Breast epithelium (tissue), 3 donors: ENCODE measurements around the gene AMT.

Experiments
- POLR2A ChIP-seq: fragments of 450-650 bp; IDR thresholded peaks from one replicate; pipeline ENCODE4 v1.6.1; 2016; ENCODE audit warnings: antibody characterized with exemption, mild to moderate bottlenecking, moderate library complexity
- POLR2AphosphoS5 ChIP-seq, 3 donors: sonication (generic); formaldehyde crosslinking; IDR thresholded peaks; one replicate each; pipeline ENCODE4 v1.6.1; 2017; ENCODE audit warnings: antibody characterized with exemption in 3 of 3
- TF ChIP-seq, protein P1 (sequence below), 3 donors: fragments of 450-650 bp; IDR thresholded peaks; one replicate each; pipeline ENCODE4 v1.5.1; 2016 to 2017; ENCODE audit warnings: antibody characterized with exemption in 3 of 3, mild to moderate bottlenecking in 3 of 3, moderate library complexity in 3 of 3

- TF ChIP-seq, protein P1, sequence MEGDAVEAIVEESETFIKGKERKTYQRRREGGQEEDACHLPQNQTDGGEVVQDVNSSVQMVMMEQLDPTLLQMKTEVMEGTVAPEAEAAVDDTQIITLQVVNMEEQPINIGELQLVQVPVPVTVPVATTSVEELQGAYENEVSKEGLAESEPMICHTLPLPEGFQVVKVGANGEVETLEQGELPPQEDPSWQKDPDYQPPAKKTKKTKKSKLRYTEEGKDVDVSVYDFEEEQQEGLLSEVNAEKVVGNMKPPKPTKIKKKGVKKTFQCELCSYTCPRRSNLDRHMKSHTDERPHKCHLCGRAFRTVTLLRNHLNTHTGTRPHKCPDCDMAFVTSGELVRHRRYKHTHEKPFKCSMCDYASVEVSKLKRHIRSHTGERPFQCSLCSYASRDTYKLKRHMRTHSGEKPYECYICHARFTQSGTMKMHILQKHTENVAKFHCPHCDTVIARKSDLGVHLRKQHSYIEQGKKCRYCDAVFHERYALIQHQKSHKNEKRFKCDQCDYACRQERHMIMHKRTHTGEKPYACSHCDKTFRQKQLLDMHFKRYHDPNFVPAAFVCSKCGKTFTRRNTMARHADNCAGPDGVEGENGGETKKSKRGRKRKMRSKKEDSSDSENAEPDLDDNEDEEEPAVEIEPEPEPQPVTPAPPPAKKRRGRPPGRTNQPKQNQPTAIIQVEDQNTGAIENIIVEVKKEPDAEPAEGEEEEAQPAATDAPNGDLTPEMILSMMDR (IDR thresholded peaks at IDR 0.05) = no peak
- TF ChIP-seq POLR2A = no peak
- no peak for TF ChIP-seq POLR2AphosphoS5 (IDR thresholded peaks at IDR 0.05)
These were observed 6.2 kb downstream of the AMT start for GRCh38 chr3:49415931-49416601.
